NOMO-1 treated with DMSO at 0.1 percent for 48 hours (cell line): ENCODE results near the gene TNFRSF13B.
"Not testable (repeated sequence)": the region's sequence is repeated elsewhere in the genome, so short reads cannot be mapped to it uniquely, and the experiment has no call there.

Source experiments
- DNase-seq: peaks from one replicate; lab custom pipeline; 2025; ENCODE audit not compliant: unreplicated experiment; lab: John Stamatoyannopoulos, UW

Gene TNFRSF13B

GRCh38 chr17:16926571-16927451 is 45.1 kb downstream of the TNFRSF13B start:
- DNase-seq = no peak

DNA sequence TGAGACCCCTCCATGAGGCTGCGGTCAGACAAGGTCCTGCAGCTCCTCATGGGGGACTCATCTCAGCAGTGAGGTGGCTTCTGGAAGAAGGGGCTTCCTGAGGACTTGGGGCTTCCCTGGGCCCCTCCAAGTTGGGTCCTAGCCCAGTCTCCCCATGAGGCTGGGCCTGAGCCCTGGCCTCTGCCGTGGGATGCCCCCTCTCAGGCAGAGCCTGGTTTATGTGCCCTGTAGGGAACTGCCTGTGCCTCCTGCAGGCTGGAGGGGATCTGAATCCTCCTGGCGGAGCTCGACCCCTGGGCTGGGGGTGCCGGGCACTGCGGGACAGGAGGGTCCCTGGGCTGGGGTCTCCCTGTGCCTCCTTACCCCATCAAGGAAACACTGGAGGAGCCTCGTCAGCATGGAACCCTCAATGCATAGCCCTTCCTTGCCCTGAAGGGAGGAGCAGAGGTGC is 45.8 kb downstream of the TNFRSF13B start:
- DNase-seq = no peak

- DNase-seq = no peak
Measured at GRCh38 chr17:16925461-16926060, 46.4 kb downstream of the TNFRSF13B start.

GRCh38 chr17:16924696-16925440 is 47.0 kb downstream of the TNFRSF13B start:
- DNase-seq = no peak

GRCh38 chr17:16923904-16924695 is 47.8 kb downstream of the TNFRSF13B start:
- no peak for DNase-seq

DNA sequence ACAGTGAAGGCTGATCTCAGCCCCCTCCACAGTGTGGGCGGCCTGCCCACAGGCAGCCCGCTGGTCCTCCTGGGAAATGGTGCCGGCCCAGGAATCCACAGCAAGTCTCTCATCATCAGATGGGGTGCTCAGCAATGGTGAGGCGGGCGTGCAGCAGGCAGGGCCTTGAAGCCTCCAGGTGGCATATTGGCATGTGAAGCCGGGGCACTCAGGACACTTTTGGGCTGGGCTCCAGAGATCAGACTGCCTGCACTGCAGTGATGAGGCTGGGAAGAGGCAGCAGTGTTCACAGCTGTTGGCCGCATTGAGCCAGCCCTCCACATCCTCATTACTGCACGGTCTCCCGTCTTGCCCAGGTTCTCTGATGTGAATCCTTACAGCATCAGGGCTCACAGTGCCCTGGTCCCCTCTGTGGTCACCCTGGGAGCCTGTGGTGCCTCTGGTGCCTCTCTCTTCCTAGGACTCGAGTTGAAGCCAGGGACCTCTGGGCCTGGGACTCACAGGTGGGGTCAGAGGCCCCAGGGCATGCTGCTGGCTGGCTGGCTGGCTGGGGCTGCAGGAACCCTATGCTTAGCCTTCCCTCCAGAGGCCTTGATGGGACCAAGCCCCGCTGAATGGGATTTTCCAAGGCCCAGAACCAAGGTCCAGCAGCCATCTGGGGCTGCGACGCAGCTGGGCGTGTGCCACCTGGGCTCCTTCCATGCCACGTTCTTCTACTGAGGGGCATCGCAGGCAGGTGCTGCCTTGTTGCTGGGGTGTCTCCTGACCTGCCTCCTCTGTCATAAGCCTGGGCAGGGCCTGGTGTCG is 48.6 kb downstream of the TNFRSF13B start:
- DNase-seq = no peak

DNA sequence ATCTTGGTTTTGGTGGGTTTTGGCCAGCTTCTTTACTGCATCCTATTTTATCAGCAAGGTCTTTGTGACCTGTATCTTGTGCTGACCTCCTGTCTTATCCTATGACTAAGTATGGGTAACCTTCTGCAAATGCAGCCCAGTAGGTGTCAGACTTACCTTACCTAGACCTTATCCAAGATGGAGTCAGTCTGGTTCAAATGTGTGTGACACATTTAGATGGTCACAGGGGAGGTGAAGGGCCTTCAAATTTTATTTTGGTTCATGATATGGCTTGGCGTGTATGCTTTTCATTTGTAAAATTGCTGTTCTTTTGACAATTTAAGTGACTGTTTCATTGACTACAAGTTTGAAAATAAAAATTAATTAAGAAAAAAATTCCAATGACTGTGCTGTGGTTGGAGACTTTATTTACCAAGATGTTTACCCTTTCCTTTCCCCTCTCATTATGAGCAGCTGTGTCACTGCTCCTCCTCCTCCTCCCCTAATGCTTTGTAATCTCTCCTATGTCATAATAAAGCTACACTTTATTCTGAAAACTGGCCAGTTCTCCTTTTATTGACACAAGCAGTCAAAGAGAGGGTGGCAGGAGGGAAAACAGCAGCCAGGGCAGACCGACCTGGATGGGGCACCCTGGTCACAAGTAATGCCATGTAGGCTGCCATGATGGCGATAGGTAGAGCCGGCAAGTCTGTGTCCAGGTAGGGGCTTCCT is 49.4 kb downstream of the TNFRSF13B start:
- no peak for DNase-seq

GRCh38 chr17:16921451-16921850 is 50.5 kb downstream of the TNFRSF13B start:
- DNase-seq = not testable (repeated sequence)

DNA sequence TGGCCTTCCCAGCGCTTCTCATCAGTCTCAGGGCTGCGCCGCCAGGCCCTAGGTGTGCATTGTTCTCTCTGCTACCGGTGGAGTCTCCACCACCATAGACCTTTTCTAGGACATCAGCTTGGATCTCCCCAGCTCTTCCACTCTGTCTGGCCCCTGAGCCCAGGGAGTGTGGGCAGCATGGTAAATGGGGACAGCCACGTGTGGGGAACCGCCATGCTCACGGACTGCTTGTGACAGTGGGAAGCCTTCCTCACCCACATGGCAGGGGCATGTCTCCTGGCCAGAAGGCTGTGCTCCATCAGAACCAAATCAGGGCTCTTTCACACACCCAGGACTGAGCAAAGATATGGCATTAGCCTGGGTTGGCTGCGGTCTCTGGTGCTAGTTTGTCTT is 51.3 kb downstream of the TNFRSF13B start:
- no peak for DNase-seq

- DNase-seq = no peak
Measured at GRCh38 chr17:16919663-16920627, 52.0 kb downstream of the TNFRSF13B start.

DNA sequence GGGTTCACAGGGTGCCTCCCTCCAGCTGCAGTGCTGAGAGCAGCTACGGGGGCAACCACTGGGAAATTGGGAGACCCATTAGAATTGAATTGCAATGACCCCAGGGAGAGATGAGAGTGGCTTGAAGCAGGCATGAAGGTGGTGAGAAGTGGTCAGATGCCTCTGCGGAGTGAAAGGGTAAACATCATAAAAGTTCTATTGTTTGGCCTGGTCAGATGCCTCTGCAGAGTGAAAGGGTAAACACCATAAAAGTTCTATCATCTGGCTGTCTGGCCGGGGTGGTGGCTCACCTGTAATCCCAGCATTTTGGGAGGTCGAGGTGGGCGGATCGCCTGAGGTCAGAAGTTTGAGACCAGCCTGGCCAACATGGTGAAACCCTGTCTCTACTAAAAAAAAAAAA is 53.5 kb downstream of the TNFRSF13B start:
- no peak for DNase-seq

- DNase-seq = no peak
Measured at GRCh38 chr17:16917671-16918394, 54.1 kb downstream of the TNFRSF13B start.

DNA sequence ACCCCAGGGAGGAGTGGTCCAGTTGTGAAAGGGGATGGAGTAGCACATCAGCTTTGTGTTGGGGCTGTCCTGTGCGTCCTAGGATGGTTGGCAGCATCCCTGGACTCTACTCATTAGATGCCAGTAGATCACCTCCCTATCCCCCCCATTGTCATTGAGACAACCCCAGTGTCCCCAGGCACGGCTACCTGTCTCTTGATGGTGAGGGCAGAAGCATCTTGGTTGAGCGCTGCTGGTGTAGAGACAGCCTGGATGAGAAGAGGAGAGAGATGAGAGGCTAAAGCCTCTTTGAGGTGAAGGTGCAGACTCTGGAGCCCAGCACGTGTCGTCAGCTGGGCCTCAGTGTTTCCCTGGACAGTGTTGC is 55.4 kb downstream of the TNFRSF13B start:
- no peak for DNase-seq

- DNase-seq = peak; percentile 4
Measured at GRCh38 chr17:16915752-16916556, 56.0 kb downstream of the TNFRSF13B start.

- no peak for DNase-seq
Measured at GRCh38 chr17:16913463-16913862, 58.5 kb downstream of the TNFRSF13B start.

DNA sequence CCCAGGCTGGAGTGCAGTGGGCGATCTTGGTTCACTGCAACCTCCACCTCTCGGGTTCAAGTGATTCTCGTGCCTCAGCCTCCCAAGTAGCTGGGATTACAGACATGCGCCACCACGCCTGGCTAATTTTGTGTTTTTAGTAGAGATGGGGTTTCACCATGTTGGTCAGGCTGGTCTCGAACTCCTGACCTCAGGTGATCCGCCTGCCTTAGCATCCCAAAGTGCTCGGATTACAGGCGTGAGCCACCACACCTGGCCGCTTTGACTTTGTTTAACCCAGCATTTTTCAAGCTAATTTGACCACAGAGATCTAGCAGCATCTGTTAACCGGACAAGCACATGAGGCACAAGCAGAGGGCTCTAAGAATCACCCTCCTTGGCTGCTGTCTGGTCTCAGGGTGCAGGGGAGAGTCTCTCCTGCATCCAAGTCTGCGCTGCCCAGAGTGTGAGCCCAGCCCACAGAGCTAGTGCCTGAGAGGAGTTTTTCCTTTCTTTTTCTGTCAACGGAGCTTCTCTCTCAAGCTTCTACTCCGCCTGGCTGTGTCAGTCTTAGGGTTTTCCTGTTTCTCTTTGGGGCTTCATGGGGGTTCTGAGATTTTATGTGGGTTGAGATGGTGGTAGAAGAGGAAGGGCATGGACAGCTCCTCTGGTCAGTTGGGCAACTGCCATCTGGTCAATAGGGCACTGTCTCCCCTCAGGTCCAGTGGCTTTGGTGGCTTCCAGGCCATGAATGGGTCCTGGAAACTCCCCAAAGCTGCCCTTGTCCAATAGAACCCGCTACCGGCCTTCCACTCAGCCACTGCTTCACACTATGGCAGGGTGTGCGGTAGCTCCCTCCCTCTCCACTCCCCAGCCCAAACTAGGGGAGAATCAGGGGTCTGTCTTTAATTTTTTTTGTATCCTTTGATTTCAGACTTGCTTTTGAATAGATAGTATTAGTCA is 59.6 kb downstream of the TNFRSF13B start:
- DNase-seq = no peak
